Gastrocnemius medialis (tissue), 4 donors: ENCODE data around the gene DFFA. TPM values are rescaled to one million over a fixed set of nuclear protein-coding genes. Genes with fewer than 3 reads are reported as not detected.

Experiments used
- ATAC-seq, 2 donors: fragments of 150-250 bp; one replicate each; pipeline ENCODE4 v1.9.1; 2016
- DNase-seq, 2 donors: peaks; one replicate each; pipeline ENCODE4 v3.0.0-alpha.2; 2019
- H3K27ac ChIP-seq, 4 donors: fragments of 200-600 bp; sonication (generic); 1 replicate in 1 of 4; 2 replicates in 3 of 4; pipeline ENCODE4 v1.5.1; 2016 to 2018; ENCODE audit warnings: mild to moderate bottlenecking in 2 of 4, moderate library complexity in 1 of 4
- H3K27me3 ChIP-seq, 3 donors: fragments of 200-600 bp; sonication (generic) in 2 of 3; 1 replicate in 1 of 3; 2 replicates in 2 of 3; pipeline versions ENCODE4 v1.5.1 to v1.6.0; 2016 to 2019; ENCODE audit warnings: mild to moderate bottlenecking in 1 of 3, moderate library complexity in 1 of 3
- H3K36me3 ChIP-seq, 2 donors: fragments of 200-600 bp; sonication (generic) in 1 of 2; one replicate each; pipeline ENCODE4 v1.5.1; 2017 to 2018
- H3K4me1 ChIP-seq, 2 donors: fragments of 200-600 bp; sonication (generic) in 1 of 2; one replicate each; pipeline ENCODE4 v1.5.1; 2016 to 2017; ENCODE audit warnings: mild to moderate bottlenecking in 2 of 2
- H3K4me3 ChIP-seq, 4 donors: fragments of 200-600 bp; sonication (generic) in 3 of 4; 1 replicate in 1 of 4; 2 replicates in 3 of 4; pipeline ENCODE4 v1.5.1; 2016 to 2019; ENCODE audit warnings: mild to moderate bottlenecking in 2 of 4
- H3K9me3 ChIP-seq, 3 donors: fragments of 200-600 bp; sonication (generic) in 2 of 3; 1 replicate in 1 of 3; 2 replicates in 2 of 3; pipeline ENCODE4 v1.5.1; 2016 to 2019
- CTCF ChIP-seq, 5 experiments: fragments of 450-650 bp in 3 of 5; fragments of 200-600 bp in 2 of 5; sonication (generic) in 2 of 5; IDR thresholded peaks in 4 of 5; conservative IDR thresholded peaks in 1 of 5; 1 replicate in 4 of 5; 2 replicates in 1 of 5; pipeline ENCODE4 v1.5.1; 2016 to 2019; ENCODE audit warnings: antibody characterized with exemption in 5 of 5, mild to moderate bottlenecking in 3 of 5, moderate library complexity in 3 of 5
- POLR2A ChIP-seq, 2 donors: fragments of 450-650 bp; IDR thresholded peaks; one replicate each; pipeline ENCODE4 v1.6.1; 2017; ENCODE audit warnings: antibody characterized with exemption in 2 of 2, mild to moderate bottlenecking in 2 of 2, moderate library complexity in 2 of 2
- in situ Hi-C, 4 donors: fragments of 200-750 bp; cut with MboI; loops; one replicate each; pipeline versions ENCODE4 v1.15.0 to v1.8.0; 2017; ENCODE audit warnings: low sequenced_read_pairs in 4 of 4
- intact Hi-C: fragments of 100-400 bp; cut with DNase I; formaldehyde crosslinking; loops from one replicate; pipeline ENCODE4 v1.15.1; 2023; ENCODE audit warnings: low total_unique reads
- total RNA-seq, 4 donors: library from RNA; depleted of rRNA; stranded (reverse); fragments of >200 nt; gene quantifications; one replicate each; pipeline versions ENCODE4 v1.1.0 to v1.2.3, GENCODE V29; 2016

Gene DFFA
- total RNA-seq, 4 donors from 2014 or later: 13.8 to 15.6 (median 14.5) TPM

- no peak overlapping the region for H3K4me3 ChIP-seq
- H3K4me1 ChIP-seq: peaks cover 41 to 54% of the 10 kb centered on the region in 2 donors
- H3K36me3 ChIP-seq: peaks cover 0 to 1% of the 10 kb centered on the region in 2 donors
- intact Hi-C loops (loop anchor here (2.0 kb wide), 1 partner anchor 351 kb away; no protein-coding TSS in a partner anchor), in situ Hi-C loops (no loop called here)
- no peaks in the 10 kb centered on the region for H3K27me3 ChIP-seq
- H3K9me3 ChIP-seq: no peaks in the 10 kb centered on the region
- peak in 1 of 2 donors; percentile 24 for ATAC-seq
- H3K27ac ChIP-seq: no peak overlapping the region
- no peak for TF ChIP-seq CTCF (IDR thresholded peaks at IDR 0.05 in 4 of 5, conservative IDR thresholded peaks at IDR 0.05 in 1 of 5)
- no peak for TF ChIP-seq POLR2A (IDR thresholded peaks at IDR 0.05)
- DNase-seq: peak in 1 of 2 donors; percentile 7
Measured at GRCh38 chr1:10515301-10515975, 43.1 kb upstream of the DFFA start.

GRCh38 chr1:10514490-10515235 lies 42.3 kb upstream of the DFFA start:
- no peak overlapping the region for H3K27ac ChIP-seq
- H3K27me3 ChIP-seq: no peaks in the 10 kb centered on the region
- intact Hi-C loops: loop anchor here (2.0 to 5.0 kb wide), 4 partner anchors 98 to 352 kb away; no protein-coding TSS in a partner anchor
- H3K4me1 ChIP-seq: peaks cover 47 to 62% of the 10 kb centered on the region in 2 donors
- no peaks in the 10 kb centered on the region for H3K9me3 ChIP-seq
- TF ChIP-seq CTCF (IDR thresholded peaks at IDR 0.05 in 4 of 5, conservative IDR thresholded peaks at IDR 0.05 in 1 of 5): peak; percentile 48 to 78 (median 61)
- no peak for TF ChIP-seq POLR2A (IDR thresholded peaks at IDR 0.05)
- H3K36me3 ChIP-seq: no peaks in the 10 kb centered on the region
- ATAC-seq (peak in 1 of 2 donors; percentile 56), DNase-seq (no peak)
- H3K4me3 ChIP-seq: no peak overlapping the region
- in situ Hi-C loops: no loop called here

GRCh38 chr1:10513199-10513598 lies 40.9 kb upstream of the DFFA start:
- ATAC-seq (no peak), DNase-seq (no peak)
- peaks cover 52 to 70% of the 10 kb centered on the region in 2 donors for H3K4me1 ChIP-seq
- no peak overlapping the region for H3K27ac ChIP-seq
- no peaks in the 10 kb centered on the region for H3K9me3 ChIP-seq
- no peaks in the 10 kb centered on the region for H3K27me3 ChIP-seq
- TF ChIP-seq POLR2A (IDR thresholded peaks at IDR 0.05) (no peak), CTCF (IDR thresholded peaks at IDR 0.05 in 4 of 5, conservative IDR thresholded peaks at IDR 0.05 in 1 of 5) (no peak)
- no peaks in the 10 kb centered on the region for H3K36me3 ChIP-seq
- intact Hi-C loops (loop anchor here (5.0 kb wide), 3 partner anchors 99 to 169 kb away; no protein-coding TSS in a partner anchor), in situ Hi-C loops (no loop called here)
- H3K4me3 ChIP-seq: no peak overlapping the region

GRCh38 chr1:10511494-10511885 lies 39.2 kb upstream of the DFFA start:
- Histone ChIP-seq H3K9me3 (no peaks in the 10 kb centered on the region), H3K4me3 (no peak overlapping the region), H3K27ac (no peak overlapping the region), H3K36me3 (no peaks in the 10 kb centered on the region), H3K27me3 (no peaks in the 10 kb centered on the region), H3K4me1 (peaks cover 52 to 62% of the 10 kb centered on the region in 2 donors)
- no peak for DNase-seq
- no peak for TF ChIP-seq CTCF (IDR thresholded peaks at IDR 0.05 in 4 of 5, conservative IDR thresholded peaks at IDR 0.05 in 1 of 5)
- TF ChIP-seq POLR2A (IDR thresholded peaks at IDR 0.05): no peak
- in situ Hi-C loops: no loop called here
- intact Hi-C loops: loop anchor here (2.0 to 5.0 kb wide), 4 partner anchors 101 to 285 kb away; partner anchors contain the start of gene CASZ1
- ATAC-seq: no peak
